IPS-15b (cell line): ENCODE results near the gene MYB.

Source experiments
- H3K27me3 ChIP-seq: one replicate; pipeline ENCODE4 v1.6.1; 2013; ENCODE audit warnings: low read length; ENCODE audit not compliant: control insufficient read depth, insufficient read depth
- H3K36me3 ChIP-seq: one replicate; pipeline ENCODE4 v1.6.1; 2013; ENCODE audit warnings: low read length; ENCODE audit not compliant: control insufficient read depth, insufficient read depth
- H3K4me1 ChIP-seq: one replicate; pipeline ENCODE4 v1.6.1; 2013; ENCODE audit warnings: mild to moderate bottlenecking, low read length; ENCODE audit not compliant: control insufficient read depth, insufficient read depth
- H3K4me3 ChIP-seq: one replicate; pipeline ENCODE4 v1.5.1; 2013; ENCODE audit warnings: low read depth, low read length
- H3K9ac ChIP-seq: one replicate; pipeline ENCODE4 v1.6.1; 2013; ENCODE audit warnings: low read depth, mild to moderate bottlenecking, low read length
- H3K9me3 ChIP-seq: one replicate; pipeline ENCODE4 v1.6.1; 2013; ENCODE audit warnings: mild to moderate bottlenecking, low read length; ENCODE audit not compliant: control insufficient read depth, insufficient read depth

The MYB gene

GRCh38 chr6:135213616-135214015, 32.5 kb downstream of the MYB start:
- Histone ChIP-seq H3K4me1 (peaks cover 7% of the 10 kb centered on the region), H3K9me3 (no peaks in the 10 kb centered on the region), H3K27me3 (no peaks in the 10 kb centered on the region), H3K36me3 (peaks cover 8% of the 10 kb centered on the region), H3K9ac (no peak overlapping the region), H3K4me3 (no peak overlapping the region)

GRCh38 chr6:135215160-135215559, 34.1 kb downstream of the MYB start:
- peaks cover 3% of the 10 kb centered on the region for H3K4me1 ChIP-seq
- no peak overlapping the region for H3K4me3 ChIP-seq
- H3K27me3 ChIP-seq = no peaks in the 10 kb centered on the region
- peaks cover 2% of the 10 kb centered on the region for H3K36me3 ChIP-seq
- no peaks in the 10 kb centered on the region for H3K9me3 ChIP-seq
- H3K9ac ChIP-seq = no peak overlapping the region

GRCh38 chr6:135215563-135215962, 34.5 kb downstream of the MYB start:
- Histone ChIP-seq H3K27me3 (no peaks in the 10 kb centered on the region), H3K9me3 (no peaks in the 10 kb centered on the region), H3K36me3 (peaks cover 2% of the 10 kb centered on the region), H3K9ac (no peak overlapping the region), H3K4me1 (peaks cover 3% of the 10 kb centered on the region), H3K4me3 (no peak overlapping the region)

GRCh38 chr6:135217663-135218062, 36.6 kb downstream of the MYB start:
- Histone ChIP-seq H3K27me3 (no peaks in the 10 kb centered on the region), H3K9me3 (no peaks in the 10 kb centered on the region), H3K36me3 (peaks cover 2% of the 10 kb centered on the region), H3K9ac (no peak overlapping the region), H3K4me1 (peaks cover 3% of the 10 kb centered on the region), H3K4me3 (no peak overlapping the region)

- Histone ChIP-seq H3K4me1 (peaks cover 3% of the 10 kb centered on the region), H3K27me3 (no peaks in the 10 kb centered on the region), H3K9me3 (no peaks in the 10 kb centered on the region), H3K4me3 (no peak overlapping the region), H3K36me3 (peaks cover 2% of the 10 kb centered on the region), H3K9ac (no peak overlapping the region)
Measured at GRCh38 chr6:135219346-135219745, 38.2 kb downstream of the MYB start.

GRCh38 chr6:135221042-135221441, 39.9 kb downstream of the MYB start:
- Histone ChIP-seq H3K36me3 (peaks cover 2% of the 10 kb centered on the region), H3K4me1 (peaks cover 3% of the 10 kb centered on the region), H3K9me3 (no peaks in the 10 kb centered on the region), H3K27me3 (no peaks in the 10 kb centered on the region), H3K4me3 (no peak overlapping the region), H3K9ac (no peak overlapping the region)

GRCh38 chr6:135221505-135221904, 40.4 kb downstream of the MYB start:
- Histone ChIP-seq H3K36me3 (peaks cover 2% of the 10 kb centered on the region), H3K4me1 (peaks cover 3% of the 10 kb centered on the region), H3K9ac (no peak overlapping the region), H3K9me3 (no peaks in the 10 kb centered on the region), H3K4me3 (no peak overlapping the region), H3K27me3 (no peaks in the 10 kb centered on the region)

- Histone ChIP-seq H3K27me3 (no peaks in the 10 kb centered on the region), H3K4me1 (peaks cover 3% of the 10 kb centered on the region), H3K9ac (no peak overlapping the region), H3K36me3 (no peaks in the 10 kb centered on the region), H3K4me3 (no peak overlapping the region), H3K9me3 (no peaks in the 10 kb centered on the region)
Measured at GRCh38 chr6:135222623-135223022, 41.5 kb downstream of the MYB start.

- no peak overlapping the region for H3K9ac ChIP-seq
- no peak overlapping the region for H3K4me3 ChIP-seq
- H3K9me3 ChIP-seq = no peaks in the 10 kb centered on the region
- peaks cover 3% of the 10 kb centered on the region for H3K4me1 ChIP-seq
- H3K36me3 ChIP-seq = no peaks in the 10 kb centered on the region
- H3K27me3 ChIP-seq = no peaks in the 10 kb centered on the region
Measured at GRCh38 chr6:135224037-135224647, 43.0 kb downstream of the MYB start.

GRCh38 chr6:135225911-135226310, 44.8 kb downstream of the MYB start:
- Histone ChIP-seq H3K4me3 (no peak overlapping the region), H3K36me3 (no peaks in the 10 kb centered on the region), H3K27me3 (no peaks in the 10 kb centered on the region), H3K9ac (no peak overlapping the region), H3K9me3 (no peaks in the 10 kb centered on the region), H3K4me1 (peaks cover 3% of the 10 kb centered on the region)

- H3K9ac ChIP-seq = no peak overlapping the region
- no peaks in the 10 kb centered on the region for H3K9me3 ChIP-seq
- H3K36me3 ChIP-seq = no peaks in the 10 kb centered on the region
- H3K4me3 ChIP-seq = no peak overlapping the region
- H3K4me1 ChIP-seq = peaks cover 3% of the 10 kb centered on the region
- no peaks in the 10 kb centered on the region for H3K27me3 ChIP-seq
Measured at GRCh38 chr6:135226537-135226936, 45.4 kb downstream of the MYB start.

GRCh38 chr6:135227349-135227748, 46.2 kb downstream of the MYB start:
- no peak overlapping the region for H3K9ac ChIP-seq
- H3K4me1 ChIP-seq = peaks cover 3% of the 10 kb centered on the region
- no peaks in the 10 kb centered on the region for H3K36me3 ChIP-seq
- no peaks in the 10 kb centered on the region for H3K9me3 ChIP-seq
- no peaks in the 10 kb centered on the region for H3K27me3 ChIP-seq
- no peak overlapping the region for H3K4me3 ChIP-seq
